DOHH2 (cell line): ENCODE data around the gene RAD23B.

Experiments
- CTCF ChIP-seq: fragments of 200-600 bp; sonication (generic); IDR thresholded peaks from one replicate; pipeline ENCODE4 v1.5.1; 2014; ENCODE audit warnings: antibody characterized with exemption, mild to moderate bottlenecking, low read depth, low read length; ENCODE audit not compliant: poor library complexity, severe bottlenecking
- EZH2phosphoT487 ChIP-seq: fragments of 200-600 bp; sonication (generic); IDR thresholded peaks from 2 replicates; pipeline ENCODE4 v1.6.1; 2017; ENCODE audit warnings: borderline replicate concordance, mild to moderate bottlenecking, antibody characterized with exemption, low read length, moderate library complexity, mixed read lengths

- TF ChIP-seq CTCF, result no peak
- TF ChIP-seq EZH2phosphoT487, result no peak
These were observed 34.4 kb upstream of the RAD23B start for GRCh38 chr9:107248714-107249113.
